Measurements from ENCODE around the gene ERGIC2.
"Not testable (repeated sequence)": the region's sequence is repeated elsewhere in the genome, so short reads cannot be mapped to it uniquely, and the experiment has no call there.

The ERGIC2 gene

DNA sequence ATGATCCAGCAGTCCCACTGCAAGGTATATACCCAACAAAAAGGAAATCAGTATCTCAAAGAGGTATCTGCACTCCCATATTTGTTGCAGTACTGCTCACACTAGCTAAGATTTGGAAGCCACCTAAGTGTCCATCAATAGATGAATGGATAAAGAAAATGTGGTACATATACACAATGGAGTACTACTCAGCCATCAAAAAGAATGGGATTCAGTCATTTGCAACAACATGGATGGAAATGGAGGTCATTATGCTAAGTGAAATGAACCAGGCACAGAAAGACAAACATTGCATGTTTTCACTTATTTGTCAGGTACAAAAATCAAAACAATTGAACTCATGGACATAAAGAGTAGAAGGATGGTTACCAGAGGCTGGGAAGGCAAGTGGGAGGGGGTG, 90.5 kb downstream of the ERGIC2 start:
- DNase-seq, result not testable (repeated sequence)

DNA sequence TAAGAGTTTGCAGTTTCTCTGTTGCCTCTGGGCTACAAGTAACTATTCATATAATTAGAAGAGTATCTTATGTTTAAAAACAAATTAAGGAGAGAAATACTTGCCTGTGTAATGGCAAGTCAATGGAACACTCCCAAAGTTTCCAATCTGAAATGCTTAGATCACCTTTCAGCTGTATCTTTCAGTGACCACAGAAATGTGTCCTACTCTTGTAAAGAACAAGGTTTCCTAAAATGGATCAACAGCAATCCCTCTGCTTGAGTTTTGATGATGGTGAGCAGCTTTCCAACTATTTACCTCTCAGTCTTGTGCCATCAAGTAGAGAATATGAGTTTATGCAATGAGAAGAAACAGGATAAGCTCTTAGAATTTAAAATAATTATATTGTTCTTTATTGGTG, 92.9 kb downstream of the ERGIC2 start:
- no peak for DNase-seq

DNA sequence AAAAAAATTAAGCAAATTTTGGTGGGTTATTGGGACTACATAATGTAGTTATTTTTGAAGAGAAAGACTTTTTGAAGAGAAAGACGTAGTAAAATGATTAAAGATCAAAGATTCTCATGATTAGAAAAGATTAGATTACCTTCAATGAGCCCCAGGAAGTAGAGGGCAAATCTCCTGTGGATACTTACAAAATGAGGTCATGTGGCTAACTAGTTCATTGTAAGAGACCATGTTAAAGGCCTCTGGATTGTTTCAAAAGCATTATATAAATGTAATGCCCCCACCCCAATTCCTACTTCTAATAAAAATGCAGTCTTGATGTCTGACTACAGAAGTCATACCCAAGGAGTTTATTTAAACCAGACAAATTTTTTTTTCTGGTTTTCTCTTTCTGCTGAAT, 93.3 kb downstream of the ERGIC2 start:
- no peak for DNase-seq
